ENCODE measurements around the gene LRMDA. TPM values are rescaled to one million over a fixed set of nuclear protein-coding genes. Genes with fewer than 3 reads are reported as not detected.

LRMDA gene
- total and polyA plus RNA-seq, 4 donors: 12.1 to 40.8 (median 21.6) TPM

DNA sequence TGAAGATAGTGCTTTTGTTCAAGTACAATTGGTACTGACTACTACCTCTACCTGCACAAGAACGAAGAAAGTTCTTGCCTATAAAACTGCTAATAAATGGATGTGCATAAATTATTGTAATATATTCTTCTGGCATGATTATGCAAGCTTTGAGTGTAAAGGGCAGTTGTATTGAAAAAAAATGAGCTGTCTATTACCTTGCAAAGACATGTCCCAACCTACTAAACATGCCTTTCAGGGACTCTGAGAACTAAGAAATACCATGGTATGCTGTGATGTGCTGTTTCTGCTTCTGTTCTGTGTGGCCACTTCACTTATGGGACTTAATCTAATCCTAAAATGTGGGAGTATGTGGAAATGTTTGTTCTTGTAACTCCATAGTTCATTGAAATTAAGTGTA, 1083.4 kb downstream of the LRMDA start:
- 95 to 96% methylated on average over 1 of the region's 1 CpG for WGBS, 2 donors
- Histone ChIP-seq H3K9ac (ENCODE audit: insufficient read depth in 1 of 2, low read length in 2 of 2) (no peak overlapping the region), H3K36me3 (ENCODE audit: control insufficient read depth in 4 of 4, insufficient read depth in 4 of 4, low read length in 4 of 4) (no peaks in the 10 kb centered on the region), H3K27me3 (ENCODE audit: control insufficient read depth in 3 of 3, insufficient read depth in 3 of 3, low read length in 2 of 3) (no peaks in the 10 kb centered on the region), H3K4me3 (no peak overlapping the region), H3K4me1 (ENCODE audit: control insufficient read depth in 5 of 5, insufficient read depth in 5 of 5, low read length in 5 of 5) (peaks cover 0 to 7% (median 0%) of the 10 kb centered on the region in 5 donors), H3K27ac (ENCODE audit: low read depth in 1 of 2, low read length in 1 of 2) (no peak overlapping the region), H3K9me3 (ENCODE audit: control insufficient read depth in 4 of 4, insufficient read depth in 3 of 4, low read length in 3 of 4) (no peaks in the 10 kb centered on the region)
- DNase-seq (no peak), ATAC-seq (ENCODE audit: insufficient read depth, low FRiP score) (no peak)
- TF ChIP-seq, protein P1, sequence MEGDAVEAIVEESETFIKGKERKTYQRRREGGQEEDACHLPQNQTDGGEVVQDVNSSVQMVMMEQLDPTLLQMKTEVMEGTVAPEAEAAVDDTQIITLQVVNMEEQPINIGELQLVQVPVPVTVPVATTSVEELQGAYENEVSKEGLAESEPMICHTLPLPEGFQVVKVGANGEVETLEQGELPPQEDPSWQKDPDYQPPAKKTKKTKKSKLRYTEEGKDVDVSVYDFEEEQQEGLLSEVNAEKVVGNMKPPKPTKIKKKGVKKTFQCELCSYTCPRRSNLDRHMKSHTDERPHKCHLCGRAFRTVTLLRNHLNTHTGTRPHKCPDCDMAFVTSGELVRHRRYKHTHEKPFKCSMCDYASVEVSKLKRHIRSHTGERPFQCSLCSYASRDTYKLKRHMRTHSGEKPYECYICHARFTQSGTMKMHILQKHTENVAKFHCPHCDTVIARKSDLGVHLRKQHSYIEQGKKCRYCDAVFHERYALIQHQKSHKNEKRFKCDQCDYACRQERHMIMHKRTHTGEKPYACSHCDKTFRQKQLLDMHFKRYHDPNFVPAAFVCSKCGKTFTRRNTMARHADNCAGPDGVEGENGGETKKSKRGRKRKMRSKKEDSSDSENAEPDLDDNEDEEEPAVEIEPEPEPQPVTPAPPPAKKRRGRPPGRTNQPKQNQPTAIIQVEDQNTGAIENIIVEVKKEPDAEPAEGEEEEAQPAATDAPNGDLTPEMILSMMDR (IDR thresholded peaks at IDR 0.05; ENCODE audit: control extremely low read depth, extremely low read depth): no peak

DNA sequence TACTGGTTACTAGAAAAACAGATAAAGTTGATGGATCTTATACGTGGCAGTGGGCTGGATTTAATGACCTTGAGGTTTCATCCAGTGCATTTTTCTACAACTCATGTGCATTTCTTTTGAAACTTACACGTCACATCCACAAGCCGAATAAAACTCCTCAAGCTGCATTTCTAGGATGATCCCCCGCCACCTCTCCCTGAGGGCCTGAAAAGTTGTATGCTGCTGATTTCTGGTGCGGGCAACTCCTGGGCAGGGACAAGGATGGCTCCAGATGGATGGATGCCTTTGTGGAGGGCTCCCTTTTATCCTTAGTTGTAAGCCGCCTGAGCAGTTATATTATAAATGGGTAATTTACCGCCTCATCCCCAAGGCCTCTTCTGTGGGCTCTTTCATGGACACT, 1091.1 kb downstream of the LRMDA start:
- whole genome bisulfite sequencing, 2 donors: 96 to 98% methylated on average over 7 of the region's 7 CpGs
- peaks cover 0 to 19% (median 2%) of the 10 kb centered on the region in 5 donors for H3K4me1 ChIP-seq (ENCODE audit: control insufficient read depth in 5 of 5, insufficient read depth in 5 of 5, low read length in 5 of 5)
- H3K4me3 ChIP-seq: no peak overlapping the region
- H3K9ac ChIP-seq (ENCODE audit: insufficient read depth in 1 of 2, low read length in 2 of 2): no peak overlapping the region
- H3K27me3 ChIP-seq (ENCODE audit: control insufficient read depth in 3 of 3, insufficient read depth in 3 of 3, low read length in 2 of 3): no peaks in the 10 kb centered on the region
- peaks cover 0 to 2% (median 0%) of the 10 kb centered on the region in 4 donors for H3K9me3 ChIP-seq (ENCODE audit: control insufficient read depth in 4 of 4, insufficient read depth in 3 of 4, low read length in 3 of 4)
- H3K27ac ChIP-seq (ENCODE audit: low read depth in 1 of 2, low read length in 1 of 2): no peak overlapping the region
- no peak for DNase-seq
- TF ChIP-seq, protein P1 (IDR thresholded peaks at IDR 0.05; ENCODE audit: control extremely low read depth, extremely low read depth): no peak
- no peak for ATAC-seq (ENCODE audit: insufficient read depth, low FRiP score)
- H3K36me3 ChIP-seq (ENCODE audit: control insufficient read depth in 4 of 4, insufficient read depth in 4 of 4, low read length in 4 of 4): peaks cover 0 to 2% (median 0%) of the 10 kb centered on the region in 4 donors

DNA sequence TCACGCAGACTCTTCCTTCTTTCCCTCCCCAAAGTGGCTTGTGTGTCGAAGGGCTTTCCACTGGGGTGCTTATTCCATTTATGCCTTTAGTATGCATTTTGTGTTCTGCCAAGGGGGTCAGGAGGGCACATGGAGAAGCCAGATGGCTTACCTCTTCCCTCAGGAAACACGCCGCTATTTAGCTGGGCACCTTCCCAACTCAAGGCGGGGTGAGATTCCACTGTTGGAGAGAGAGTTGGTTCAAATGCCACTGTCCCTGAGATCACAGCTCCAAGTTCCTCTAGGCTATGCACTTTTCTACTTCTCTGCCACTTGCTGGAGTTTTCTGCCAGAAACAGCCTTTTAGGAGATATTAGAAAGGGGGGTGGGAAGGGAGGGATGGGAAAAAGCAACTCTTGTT, 1091.8 kb downstream of the LRMDA start:
- 77 to 90% methylated on average over 5 of the region's 5 CpGs for WGBS, 2 donors
- ATAC-seq (ENCODE audit: insufficient read depth, low FRiP score) (no peak), DNase-seq (peak; percentile 59 to 74 (median 71))
- H3K27me3 ChIP-seq (ENCODE audit: control insufficient read depth in 3 of 3, insufficient read depth in 3 of 3, low read length in 2 of 3): no peaks in the 10 kb centered on the region
- peaks cover 0 to 2% (median 0%) of the 10 kb centered on the region in 4 donors for H3K36me3 ChIP-seq (ENCODE audit: control insufficient read depth in 4 of 4, insufficient read depth in 4 of 4, low read length in 4 of 4)
- peaks cover 0 to 2% (median 0%) of the 10 kb centered on the region in 4 donors for H3K9me3 ChIP-seq (ENCODE audit: control insufficient read depth in 4 of 4, insufficient read depth in 3 of 4, low read length in 3 of 4)
- no peak overlapping the region for H3K4me3 ChIP-seq
- TF ChIP-seq, protein P1 (IDR thresholded peaks at IDR 0.05; ENCODE audit: control extremely low read depth, extremely low read depth): no peak
- H3K9ac ChIP-seq (ENCODE audit: insufficient read depth in 1 of 2, low read length in 2 of 2): no peak overlapping the region
- H3K27ac ChIP-seq (ENCODE audit: low read depth in 1 of 2, low read length in 1 of 2): no peak overlapping the region
- H3K4me1 ChIP-seq (ENCODE audit: control insufficient read depth in 5 of 5, insufficient read depth in 5 of 5, low read length in 5 of 5): peaks cover 0 to 19% (median 2%) of the 10 kb centered on the region in 5 donors

Data from lung (tissue), 12 donors.